Measurements from ENCODE around the gene GDPD3. TPM values are rescaled to one million over a fixed set of nuclear protein-coding genes. Genes with fewer than 3 reads are reported as not detected.

The GDPD3 gene
- total and polyA plus RNA-seq, 2 of the 13 experiments (the other 11 are each of a cell fraction or from before 2014, with no cell fraction given), result 18.7 to 20.6 TPM

DNA sequence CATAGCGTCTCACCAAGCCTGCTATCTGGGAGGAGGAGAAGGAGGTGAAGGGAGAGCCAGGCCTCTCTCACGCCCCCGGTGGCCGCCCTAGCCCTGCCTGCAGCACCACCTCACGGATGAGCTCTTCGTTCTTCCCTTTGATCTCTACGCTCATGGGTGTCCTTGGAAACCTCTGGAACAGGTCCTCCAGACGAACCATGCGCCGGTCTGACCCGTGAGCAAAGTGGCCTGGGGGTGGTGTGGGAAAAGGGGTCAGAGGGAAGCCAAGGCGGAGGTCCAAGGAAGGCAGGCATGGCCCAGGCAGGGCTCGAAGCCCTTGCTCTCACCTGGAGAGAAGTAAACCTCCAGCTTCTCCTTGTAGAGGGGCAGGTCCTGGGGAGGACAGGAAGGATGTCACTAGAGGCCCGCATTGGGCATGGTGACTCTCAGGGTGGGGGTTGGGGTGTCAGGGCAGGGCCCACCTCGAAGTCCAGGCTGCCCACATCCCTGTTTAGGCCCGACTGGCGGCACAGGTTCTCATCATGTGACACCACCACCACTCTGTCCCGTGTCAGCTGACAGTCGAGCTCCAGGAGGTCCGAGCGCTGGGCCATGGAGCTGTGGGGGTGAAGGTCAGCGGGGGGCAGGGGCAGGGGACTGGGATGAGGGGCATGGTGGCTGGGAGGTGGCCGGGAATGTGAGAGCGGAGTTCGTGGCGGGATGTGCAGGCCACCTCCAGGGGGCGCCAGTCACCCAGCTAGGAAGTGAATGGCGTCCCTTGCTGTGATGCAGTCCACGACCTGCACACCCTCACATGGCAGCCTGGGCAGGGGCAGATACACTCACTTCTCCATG is 923 bp downstream of the GDPD3 start (continued):
- TF ChIP-seq TERF1 (CRISPR knock-in tag; IDR thresholded peaks at IDR 0.05) (peak; percentile 56; the same call in 1 of the 2 replicates), ZNF556 (CRISPR knock-in tag; IDR thresholded peaks at IDR 0.05; ENCODE audit: borderline replicate concordance) (peak; percentile 90; the same call in 1 of the 2 replicates), TP53 (CRISPR knock-in tag; conservative IDR thresholded peaks at IDR 0.05) (no peak), ZNF672 (CRISPR knock-in tag; IDR thresholded peaks at IDR 0.05) (no peak), HOXA3 (CRISPR knock-in tag; IDR thresholded peaks at IDR 0.05) (peak; percentile 76), ZNF510 (CRISPR knock-in tag; IDR thresholded peaks at IDR 0.05; ENCODE audit: low read depth) (peak; percentile 56; the same call in 1 of the 2 replicates), MAZ (IDR thresholded peaks at IDR 0.05; ENCODE audit: borderline replicate concordance, low read depth, low read length) (peak; percentile 47; the same call in 1 of the 2 replicates), MAZ (CRISPR knock-in tag; IDR thresholded peaks at IDR 0.05; ENCODE audit: low read depth) (peak; percentile 62), ARNT (IDR thresholded peaks at IDR 0.05) (no peak), ZNF3 (CRISPR knock-in tag; IDR thresholded peaks at IDR 0.05) (peak; percentile 75), USF2 (IDR thresholded peaks at IDR 0.05; ENCODE audit: low read depth, low read length) (peak; percentile 85), USF2 (CRISPR knock-in tag; IDR thresholded peaks at IDR 0.05; ENCODE audit: borderline replicate concordance) (peak; percentile 92; the same call in 1 of the 2 replicates), FOXJ3 (CRISPR knock-in tag; IDR thresholded peaks at IDR 0.05; ENCODE audit: borderline replicate concordance) (no peak), MATR3 (CRISPR knock-in tag; IDR thresholded peaks at IDR 0.05) (no peak), THAP7 (CRISPR knock-in tag; IDR thresholded peaks at IDR 0.05) (no peak)
- TF ChIP-seq, protein P1, sequence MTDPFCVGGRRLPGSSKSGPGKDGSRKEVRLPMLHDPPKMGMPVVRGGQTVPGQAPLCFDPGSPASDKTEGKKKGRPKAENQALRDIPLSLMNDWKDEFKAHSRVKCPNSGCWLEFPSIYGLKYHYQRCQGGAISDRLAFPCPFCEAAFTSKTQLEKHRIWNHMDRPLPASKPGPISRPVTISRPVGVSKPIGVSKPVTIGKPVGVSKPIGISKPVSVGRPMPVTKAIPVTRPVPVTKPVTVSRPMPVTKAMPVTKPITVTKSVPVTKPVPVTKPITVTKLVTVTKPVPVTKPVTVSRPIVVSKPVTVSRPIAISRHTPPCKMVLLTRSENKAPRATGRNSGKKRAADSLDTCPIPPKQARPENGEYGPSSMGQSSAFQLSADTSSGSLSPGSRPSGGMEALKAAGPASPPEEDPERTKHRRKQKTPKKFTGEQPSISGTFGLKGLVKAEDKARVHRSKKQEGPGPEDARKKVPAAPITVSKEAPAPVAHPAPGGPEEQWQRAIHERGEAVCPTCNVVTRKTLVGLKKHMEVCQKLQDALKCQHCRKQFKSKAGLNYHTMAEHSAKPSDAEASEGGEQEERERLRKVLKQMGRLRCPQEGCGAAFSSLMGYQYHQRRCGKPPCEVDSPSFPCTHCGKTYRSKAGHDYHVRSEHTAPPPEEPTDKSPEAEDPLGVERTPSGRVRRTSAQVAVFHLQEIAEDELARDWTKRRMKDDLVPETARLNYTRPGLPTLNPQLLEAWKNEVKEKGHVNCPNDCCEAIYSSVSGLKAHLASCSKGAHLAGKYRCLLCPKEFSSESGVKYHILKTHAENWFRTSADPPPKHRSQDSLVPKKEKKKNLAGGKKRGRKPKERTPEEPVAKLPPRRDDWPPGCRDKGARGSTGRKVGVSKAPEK (CRISPR knock-in tag; IDR thresholded peaks at IDR 0.05; ENCODE audit: borderline replicate concordance), result peak; percentile 18; the same call in 1 of the 2 replicates
- TF ChIP-seq, protein P2, sequence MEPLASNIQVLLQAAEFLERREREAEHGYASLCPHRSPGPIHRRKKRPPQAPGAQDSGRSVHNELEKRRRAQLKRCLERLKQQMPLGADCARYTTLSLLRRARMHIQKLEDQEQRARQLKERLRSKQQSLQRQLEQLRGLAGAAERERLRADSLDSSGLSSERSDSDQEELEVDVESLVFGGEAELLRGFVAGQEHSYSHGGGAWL (CRISPR knock-in tag; IDR thresholded peaks at IDR 0.05), result peak; percentile 54; the same call in 1 of the 2 replicates
- TF ChIP-seq, protein P3, sequence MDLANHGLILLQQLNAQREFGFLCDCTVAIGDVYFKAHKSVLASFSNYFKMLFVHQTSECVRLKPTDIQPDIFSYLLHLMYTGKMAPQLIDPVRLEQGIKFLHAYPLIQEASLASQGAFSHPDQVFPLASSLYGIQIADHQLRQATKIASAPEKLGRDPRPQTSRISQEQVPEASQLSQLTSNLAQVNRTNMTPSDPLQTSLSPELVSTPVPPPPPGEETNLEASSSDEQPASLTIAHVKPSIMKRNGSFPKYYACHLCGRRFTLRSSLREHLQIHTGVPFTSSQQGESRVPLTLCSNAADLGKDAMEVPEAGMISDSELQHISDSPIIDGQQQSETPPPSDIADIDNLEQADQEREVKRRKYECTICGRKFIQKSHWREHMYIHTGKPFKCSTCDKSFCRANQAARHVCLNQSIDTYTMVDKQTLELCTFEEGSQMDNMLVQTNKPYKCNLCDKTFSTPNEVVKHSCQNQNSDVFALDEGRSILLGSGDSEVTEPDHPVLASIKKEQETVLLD (CRISPR knock-in tag; IDR thresholded peaks at IDR 0.05; ENCODE audit: low read depth), result no peak

Measured in HepG2 (cell line).